Measurements from ENCODE around the gene PLB1. TPM values are rescaled to one million over a fixed set of nuclear protein-coding genes. Genes with fewer than 3 reads are reported as not detected.
A peak's percentile ranks its signal among the peaks of the same experiment; 100 is the strongest.

Gene PLB1
- polyA plus RNA-seq, 3 donors: 1.2 to 1.7 (median 1.4) TPM

DNA sequence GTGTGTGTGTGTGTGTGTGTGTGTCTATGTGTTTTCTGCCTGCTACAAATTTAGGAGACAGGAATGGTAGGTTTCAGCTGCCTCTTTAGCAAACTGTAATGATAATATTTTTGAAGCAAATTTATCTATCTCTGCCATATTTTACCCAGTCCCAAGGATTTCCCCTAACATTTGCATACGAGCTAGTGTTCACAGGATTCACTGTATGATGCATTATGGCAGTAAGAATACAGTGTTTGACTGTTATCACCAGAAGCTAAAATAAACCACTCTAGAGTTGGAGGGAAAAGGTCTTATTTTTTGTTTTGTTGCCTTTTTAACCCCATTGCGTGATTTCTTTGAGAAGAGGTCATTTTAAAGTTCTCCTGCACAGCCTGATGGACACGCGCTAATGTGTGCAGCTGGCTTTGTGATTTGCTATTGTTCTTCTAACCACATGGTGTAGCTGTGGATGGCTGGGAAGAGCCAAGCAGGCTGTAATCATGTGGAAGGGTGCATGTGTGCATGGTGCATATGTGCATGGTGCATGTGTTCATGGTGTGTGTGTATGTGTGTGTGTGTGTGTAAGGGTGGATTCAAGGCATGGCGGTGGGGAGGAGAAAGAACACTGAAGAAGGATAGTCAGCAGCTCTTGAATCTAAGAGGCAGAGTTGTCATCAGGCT, 62.4 kb downstream of the PLB1 start:
- no peak for DNase-seq (ENCODE audit: low read depth in 3 of 3, low spot score in 2 of 3)

DNA sequence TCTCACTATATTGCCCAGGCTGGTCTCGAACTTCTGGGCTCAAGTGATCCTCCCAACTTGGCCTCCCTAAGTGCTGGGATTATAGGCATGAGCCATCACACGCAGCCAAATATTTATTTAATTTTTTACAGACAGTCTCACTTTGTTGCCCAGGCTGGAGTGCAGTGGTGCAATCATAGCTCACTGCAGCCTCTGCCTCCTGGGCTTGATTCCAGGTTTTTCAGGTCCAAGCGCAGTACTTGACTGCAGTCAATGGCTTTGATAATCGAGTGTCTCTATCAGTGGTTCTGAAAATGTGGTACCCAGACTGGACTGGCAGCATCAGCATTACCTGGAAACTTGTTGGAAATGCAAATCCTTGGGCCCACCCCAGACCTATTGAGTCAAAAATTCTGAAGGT, 63.1 kb downstream of the PLB1 start:
- no peak for DNase-seq (ENCODE audit: low read depth in 3 of 3, low spot score in 2 of 3)

DNA sequence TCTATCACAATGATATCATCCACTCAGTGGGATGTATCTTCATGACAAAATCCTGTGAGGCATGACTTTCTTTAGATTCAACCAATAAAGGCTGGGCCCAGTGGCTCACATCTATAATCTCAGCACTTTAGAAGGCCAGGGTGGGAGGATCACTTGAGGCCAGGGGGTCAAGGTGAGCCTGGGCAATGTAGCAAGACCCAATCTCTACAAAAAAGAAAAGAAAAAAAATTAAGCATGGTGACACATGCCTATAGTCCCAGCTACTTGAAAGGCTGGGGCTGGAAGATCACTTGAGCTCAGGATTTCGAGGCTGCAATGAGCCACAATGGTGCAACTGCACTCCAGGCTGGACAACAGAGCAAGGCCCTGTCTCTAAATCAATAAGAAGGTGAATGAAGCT, 68.0 kb downstream of the PLB1 start:
- no peak for DNase-seq (ENCODE audit: low read depth in 3 of 3, low spot score in 2 of 3)

DNA sequence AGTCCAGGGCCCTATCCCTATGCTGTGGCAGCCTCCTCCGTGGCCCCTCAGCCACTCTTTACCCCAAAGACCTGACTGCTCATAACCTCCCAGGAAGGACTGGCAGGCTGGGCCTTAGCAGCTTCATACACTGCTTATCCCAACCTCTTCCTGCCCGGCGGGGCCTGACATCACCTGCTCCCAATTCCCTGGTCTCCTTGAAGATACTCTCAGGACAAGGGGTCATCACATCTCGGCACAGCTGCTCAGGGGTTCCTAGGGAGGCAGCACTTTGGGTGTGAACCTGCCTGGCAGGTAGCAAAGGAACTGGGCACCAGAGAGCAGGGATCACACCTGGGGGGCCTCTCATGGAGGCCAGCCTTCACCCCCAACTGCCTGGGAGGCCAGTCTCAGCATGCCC, 68.5 kb downstream of the PLB1 start:
- DNase-seq (ENCODE audit: low read depth in 3 of 3, low spot score in 2 of 3): no peak

DNA sequence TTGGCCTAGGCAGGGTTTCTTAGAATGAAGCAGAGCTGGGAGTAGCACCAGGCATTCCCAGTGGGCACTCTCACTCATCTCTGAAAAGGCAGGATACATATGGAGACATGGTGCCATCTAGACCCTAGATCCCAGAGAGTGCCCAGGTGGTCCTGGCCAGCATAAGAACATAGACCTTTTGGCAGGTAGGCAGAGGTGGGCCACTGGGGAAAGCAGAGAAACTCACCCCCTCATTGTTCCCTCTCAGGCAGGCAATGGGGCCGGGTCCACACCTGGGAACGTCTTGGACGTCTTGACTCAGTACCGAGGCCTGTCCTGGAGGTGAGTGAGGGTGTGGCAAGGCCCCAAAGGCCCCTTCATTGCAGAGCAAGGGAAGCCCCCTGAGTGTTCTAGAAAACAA, 69.2 kb downstream of the PLB1 start:
- DNase-seq (ENCODE audit: low read depth in 3 of 3, low spot score in 2 of 3): no peak

DNA sequence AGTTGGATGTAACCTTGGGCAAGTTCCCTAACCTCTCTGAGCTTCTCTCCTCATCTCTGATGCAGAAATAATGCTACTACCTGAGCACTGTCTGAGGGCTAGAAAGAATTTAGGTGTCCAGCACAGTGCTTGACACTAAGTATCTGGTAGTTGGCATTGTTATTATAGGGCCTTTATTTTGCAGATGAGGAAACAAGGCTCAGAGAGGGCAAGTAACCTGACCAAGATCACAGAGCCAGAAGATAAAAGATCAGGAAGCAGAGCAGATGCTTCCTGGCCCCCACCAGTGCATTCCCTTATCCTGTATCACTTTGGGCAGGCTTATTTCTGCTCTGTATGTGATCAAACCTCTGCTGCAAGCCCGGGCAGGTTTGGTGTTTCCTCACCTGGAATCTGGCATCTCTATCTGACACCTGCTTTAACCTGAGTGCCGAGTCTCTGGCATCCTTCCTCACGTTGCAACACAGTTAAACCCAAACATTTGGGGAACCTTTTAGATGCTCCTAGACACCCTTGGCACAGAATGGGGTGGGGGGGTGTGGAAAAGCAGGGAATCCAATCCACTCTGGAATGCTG, 69.9 kb downstream of the PLB1 start:
- no peak for DNase-seq (ENCODE audit: low read depth in 3 of 3, low spot score in 2 of 3)

DNA sequence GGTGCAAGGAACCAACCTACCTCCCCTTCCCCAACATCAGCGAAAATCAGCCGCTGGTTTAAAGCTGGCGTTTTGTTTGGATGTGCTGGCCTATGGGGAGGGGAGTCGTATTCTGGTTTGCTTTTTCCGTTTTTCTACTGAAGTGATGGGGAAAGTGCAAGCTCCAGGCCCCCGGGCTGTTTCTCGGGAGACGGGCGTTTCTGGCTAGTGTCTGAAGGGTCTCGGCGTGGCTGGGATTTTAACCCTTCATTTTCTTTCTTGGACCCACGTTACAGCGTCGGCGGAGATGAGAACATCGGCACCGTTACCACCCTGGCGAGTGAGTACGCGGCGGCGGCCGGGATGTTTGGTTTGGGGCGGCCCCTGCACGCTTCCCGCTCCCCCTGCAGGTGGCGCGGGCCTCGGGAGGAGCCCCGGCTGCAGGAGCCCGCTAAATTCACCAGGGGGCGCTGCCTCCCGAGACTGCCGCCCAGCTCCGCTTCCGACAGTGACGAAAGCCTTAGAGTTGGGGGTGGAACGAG, 70.7 kb downstream of the PLB1 start:
- peak; percentile 56 to 75 (median 74) for DNase-seq (ENCODE audit: low read depth in 3 of 3, low spot score in 2 of 3)

DNA sequence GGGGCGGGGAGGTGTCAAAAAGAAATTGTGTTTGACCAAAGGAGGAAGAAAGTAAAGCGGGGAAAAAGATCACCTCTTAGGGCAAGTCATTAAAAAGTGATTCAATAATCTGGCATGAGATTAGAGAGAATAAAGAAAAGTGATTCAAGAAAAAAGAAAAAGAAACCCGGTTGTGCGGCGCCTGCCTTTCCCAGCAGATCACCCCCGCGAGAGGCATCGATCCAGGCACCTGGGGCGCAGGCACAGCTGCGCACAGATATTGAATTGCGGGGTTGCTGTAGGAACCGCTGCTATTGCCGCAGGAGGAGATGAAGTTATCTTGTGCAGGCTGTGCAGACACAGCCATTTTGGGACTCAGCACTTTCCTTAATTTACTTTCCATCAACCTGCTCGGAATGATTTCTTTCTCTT, 71.2 kb downstream of the PLB1 start:
- peak in 1 of 3 donors; percentile 20 for DNase-seq (ENCODE audit: low read depth in 3 of 3, low spot score in 2 of 3)

DNA sequence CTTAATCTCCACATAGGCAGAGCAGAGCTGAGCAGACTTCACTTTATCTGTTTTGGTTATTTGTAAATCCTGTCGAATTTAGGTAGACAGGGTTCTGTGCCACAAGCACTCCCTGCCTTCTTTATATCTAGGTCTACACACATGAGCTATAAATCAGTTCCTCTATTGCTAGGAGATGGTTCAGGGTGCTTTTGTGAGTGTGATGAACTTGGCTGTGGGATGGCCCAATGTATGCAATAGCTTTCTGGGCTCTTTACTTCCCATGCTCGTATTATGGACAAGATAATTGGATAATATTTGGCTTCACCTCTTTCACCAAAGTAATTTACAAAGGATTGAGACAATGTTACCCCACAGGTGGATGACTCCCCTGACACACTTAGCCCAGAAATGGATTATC, 72.2 kb downstream of the PLB1 start:
- DNase-seq (ENCODE audit: low read depth in 3 of 3, low spot score in 2 of 3): no peak

DNA sequence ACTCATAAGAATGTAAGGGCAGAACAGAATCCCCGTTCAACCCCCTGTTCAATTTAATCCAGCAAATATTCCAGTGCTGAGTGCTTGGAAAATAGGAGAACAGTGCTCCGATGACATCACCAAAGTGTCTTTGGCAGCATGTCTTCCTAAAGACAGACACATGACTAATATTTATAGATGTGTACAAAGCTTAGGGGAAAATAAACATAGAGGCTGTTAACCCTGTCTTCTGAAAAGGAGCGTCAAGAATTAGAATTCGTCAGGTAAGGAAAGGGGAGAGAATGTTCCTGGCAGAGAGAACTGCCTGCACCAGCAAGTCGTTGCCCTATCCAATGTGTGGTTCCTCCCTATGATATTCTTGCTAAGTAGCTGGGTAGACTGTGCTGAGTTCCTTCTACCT, 72.7 kb downstream of the PLB1 start:
- no peak for DNase-seq (ENCODE audit: low read depth in 3 of 3, low spot score in 2 of 3)

DNA sequence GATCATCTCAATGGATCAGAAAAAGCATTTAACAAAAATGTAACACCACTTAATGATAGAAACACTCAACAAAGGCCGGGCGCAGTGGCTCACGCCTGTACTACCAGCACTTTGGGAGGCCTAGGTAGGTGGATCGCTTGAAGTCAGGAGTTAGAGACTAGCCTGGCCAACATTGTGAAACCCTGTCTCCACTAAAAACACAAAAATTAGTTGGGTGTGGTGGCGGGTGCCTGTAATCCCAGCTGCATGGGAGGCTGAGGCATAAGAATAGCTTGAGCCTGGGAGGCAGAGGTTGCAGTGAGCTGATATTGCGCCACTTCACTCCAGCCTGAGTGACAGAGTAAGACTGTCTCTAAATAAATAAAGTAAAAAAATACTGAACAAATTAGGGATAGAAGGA, 74.6 kb downstream of the PLB1 start:
- no peak for DNase-seq (ENCODE audit: low read depth in 3 of 3, low spot score in 2 of 3)

DNA sequence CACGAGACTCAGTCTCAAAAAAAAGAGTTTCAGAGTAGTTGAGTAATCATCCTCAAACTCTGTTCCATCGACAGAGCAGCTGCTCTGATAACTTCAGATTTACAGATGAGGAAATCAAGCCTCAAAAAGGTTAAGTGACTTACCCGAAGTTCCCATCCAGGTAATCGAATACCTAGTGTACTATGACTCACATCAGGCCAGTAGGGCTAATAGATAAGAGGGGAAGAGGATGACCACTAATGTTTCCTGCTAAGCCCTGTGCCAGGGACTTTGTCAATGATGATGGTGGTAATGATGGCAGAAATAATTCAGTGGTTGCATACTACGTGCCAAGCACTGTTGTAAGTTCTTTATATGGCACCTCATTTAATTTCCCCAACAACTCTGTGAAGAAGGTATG, 80.9 kb downstream of the PLB1 start:
- no peak for DNase-seq (ENCODE audit: low read depth in 3 of 3, low spot score in 2 of 3)

DNA sequence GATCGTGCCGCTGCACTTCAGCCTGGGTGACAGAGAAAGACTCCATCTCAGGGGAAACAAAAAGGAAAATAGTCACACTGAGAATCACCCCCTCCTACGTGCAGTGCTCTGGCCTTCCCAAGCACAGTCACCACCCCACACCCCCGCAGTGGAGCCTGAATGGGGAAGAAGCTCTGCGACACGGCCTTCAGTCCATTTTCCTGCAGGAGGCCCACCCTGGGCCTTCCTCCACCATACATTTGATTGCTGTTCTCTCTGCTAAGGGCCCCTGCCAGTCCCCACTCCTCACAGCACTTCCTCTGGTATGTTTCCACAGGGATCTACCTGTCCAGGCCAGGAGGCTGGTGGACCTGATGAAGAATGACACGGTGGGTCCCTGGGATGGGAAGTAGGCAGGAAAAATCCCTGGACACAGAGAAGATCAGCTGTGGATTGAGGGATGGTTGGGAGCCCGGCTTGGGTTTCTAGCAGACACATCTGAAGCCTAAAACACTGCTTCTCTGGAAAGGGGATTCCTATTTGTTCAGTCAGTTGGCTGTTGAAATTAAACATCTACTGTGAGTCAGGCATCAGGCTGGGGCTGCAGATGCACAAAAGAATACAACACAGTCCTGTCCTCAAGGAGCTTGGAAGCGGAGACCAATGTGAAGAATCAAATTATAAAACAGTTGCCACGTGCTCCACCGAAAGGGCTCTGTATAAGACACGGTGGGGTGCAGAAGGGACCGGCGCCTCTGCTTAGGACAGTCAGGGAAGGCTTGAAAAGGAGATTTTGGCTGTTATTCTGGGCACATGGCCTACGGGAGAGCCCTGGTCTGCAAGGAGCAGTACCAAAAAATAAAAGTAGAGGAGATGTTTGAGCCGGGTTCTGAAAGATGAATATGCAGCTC, 82.2 kb downstream of the PLB1 start:
- DNase-seq (ENCODE audit: low read depth in 3 of 3, low spot score in 2 of 3): no peak

DNA sequence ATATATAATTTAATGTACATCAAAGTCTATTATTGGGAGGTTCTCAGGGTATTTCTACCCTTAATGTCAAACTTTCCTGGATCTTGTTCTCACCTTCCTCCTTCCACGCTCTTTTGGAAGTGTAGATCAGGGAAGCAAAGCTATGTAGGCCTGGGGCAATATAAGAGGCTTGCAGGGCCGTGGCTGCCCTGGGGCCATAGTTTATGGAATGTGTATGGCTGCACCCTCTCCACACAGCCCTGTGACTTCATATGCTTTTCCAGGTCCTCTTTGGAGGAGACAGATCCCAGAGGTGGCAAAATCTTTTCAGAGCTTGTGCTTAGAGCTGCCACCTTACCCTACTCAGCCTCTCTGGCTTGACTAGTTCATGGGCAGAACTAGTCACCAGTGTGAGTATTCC, 82.9 kb downstream of the PLB1 start:
- DNase-seq (ENCODE audit: low read depth in 3 of 3, low spot score in 2 of 3): no peak

DNA sequence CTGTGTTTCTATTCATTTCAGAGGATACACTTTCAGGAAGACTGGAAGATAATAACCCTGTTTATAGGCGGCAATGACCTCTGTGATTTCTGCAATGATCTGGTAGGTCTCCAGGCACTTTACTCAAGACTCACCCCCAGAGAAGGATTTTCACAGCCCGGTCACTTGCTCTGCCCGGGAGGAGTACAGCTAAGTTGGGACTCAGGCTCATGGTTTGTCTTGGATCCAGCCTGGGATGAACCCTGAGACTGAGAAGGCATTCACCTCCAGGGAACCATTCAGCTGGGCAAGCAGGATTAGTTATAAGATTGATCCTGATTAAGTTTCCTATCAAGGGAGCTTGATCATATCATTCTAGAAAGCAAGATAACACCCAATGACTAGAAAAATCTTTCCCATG, 83.7 kb downstream of the PLB1 start:
- no peak for DNase-seq (ENCODE audit: low read depth in 3 of 3, low spot score in 2 of 3)

DNA sequence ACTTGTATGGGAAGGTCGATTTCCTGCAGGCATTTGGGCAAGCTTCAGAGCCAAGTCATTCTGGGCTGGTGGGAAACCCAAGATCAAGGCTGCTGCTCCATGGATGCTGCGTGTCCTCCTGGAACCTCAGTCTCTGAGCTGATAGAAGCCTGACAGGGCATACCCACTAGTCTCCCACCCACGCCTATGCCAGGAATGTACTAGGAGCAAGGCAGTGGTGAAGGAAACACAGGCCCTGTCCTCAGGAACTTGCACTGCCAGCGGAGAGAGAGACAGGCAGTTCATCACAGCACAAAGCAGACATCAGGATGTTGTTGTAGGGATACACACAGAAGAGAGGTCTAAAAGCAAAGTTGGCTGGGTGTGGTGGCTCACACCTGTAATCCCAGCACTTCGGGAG, 84.2 kb downstream of the PLB1 start:
- no peak for DNase-seq (ENCODE audit: low read depth in 3 of 3, low spot score in 2 of 3)

DNA sequence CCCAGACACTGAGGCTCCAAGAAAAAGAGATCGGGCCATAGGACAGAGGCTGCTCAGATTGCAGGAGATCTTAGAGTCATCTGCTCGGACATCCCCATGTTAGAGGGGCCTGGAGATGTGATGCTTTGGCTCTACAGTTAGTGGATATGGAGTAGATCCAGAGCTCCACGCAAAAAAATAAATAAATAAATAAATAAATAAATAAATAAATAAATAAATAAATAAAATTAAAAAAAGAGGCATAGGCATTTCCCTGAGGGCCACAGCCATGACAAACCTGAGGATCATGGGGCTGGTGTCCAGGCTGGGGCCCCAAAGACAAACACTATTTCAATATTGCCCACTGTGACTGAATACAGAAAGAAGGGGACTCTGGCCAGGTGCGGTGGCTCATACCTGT, 85.5 kb downstream of the PLB1 start:
- no peak for DNase-seq (ENCODE audit: low read depth in 3 of 3, low spot score in 2 of 3)

DNA sequence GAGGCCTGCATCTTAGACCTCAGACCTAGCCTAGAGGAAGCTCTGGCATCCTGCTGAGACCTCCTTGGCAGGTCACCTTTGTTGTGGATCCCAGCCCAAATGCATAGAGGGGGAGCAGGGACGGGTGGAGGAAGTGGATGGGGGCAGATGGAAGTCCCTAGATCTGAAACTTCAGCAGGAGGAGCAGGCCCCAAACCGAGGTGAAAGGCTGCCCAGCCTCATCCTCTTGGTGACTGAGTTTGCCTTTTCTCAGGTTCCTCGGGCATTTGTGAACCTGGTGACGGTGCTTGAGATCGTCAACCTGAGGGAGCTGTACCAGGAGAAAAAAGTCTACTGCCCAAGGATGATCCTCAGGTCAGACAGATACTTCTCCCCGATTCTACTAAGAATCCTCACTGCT, 86.3 kb downstream of the PLB1 start:
- DNase-seq (ENCODE audit: low read depth in 3 of 3, low spot score in 2 of 3): no peak

DNA sequence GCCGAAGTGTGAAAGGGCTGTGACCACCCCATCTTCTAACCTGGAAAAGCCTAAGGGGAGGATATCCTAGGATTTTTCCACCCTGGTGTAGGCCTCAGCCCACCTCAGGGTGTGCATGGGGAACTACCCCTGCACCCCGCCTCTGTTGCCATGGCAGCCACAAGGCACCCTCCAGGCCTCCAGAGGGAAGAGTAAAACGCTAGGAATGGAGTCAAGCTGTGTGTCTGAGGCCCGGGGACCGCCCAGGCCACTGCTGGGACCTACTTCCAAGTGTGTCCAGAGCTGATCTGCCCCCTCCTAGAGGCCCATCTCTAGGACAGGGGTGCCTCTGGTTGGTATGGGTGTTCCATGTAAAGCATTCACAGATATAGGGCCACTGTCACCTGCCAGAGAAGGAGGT, 86.7 kb downstream of the PLB1 start:
- DNase-seq (ENCODE audit: low read depth in 3 of 3, low spot score in 2 of 3): no peak

DNA sequence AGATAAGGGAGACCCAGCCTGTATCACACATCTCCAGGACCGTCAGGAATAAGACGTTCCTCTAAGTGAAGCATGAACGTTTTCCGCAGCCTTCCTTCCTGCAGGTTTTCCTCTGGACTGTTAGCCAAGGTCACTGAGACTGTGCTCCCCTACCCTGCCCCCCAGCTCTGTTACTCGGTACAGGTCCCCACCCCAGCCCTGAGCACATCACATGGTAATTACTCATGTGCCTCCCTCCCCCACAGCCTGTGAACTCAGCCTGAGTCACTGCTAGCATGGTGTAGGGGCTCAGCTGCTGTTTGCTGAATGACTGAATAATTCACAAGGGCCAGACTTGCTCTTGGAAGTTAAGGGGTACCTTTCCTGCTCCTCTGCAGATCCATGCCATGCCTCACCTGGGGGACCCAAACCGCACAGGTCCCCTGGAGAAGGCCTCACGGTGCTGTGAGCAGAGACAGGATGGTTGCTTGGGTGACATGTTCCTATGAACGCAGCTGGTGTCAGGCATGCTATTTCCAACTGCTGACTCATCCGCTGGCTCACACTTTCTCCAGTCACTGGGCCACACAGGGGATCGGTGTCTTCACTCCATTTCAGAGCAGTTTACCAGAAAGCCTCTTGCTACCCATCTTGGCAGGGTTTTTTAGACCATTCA, 88.2 kb downstream of the PLB1 start:
- DNase-seq (ENCODE audit: low read depth in 3 of 3, low spot score in 2 of 3): no peak

DNA sequence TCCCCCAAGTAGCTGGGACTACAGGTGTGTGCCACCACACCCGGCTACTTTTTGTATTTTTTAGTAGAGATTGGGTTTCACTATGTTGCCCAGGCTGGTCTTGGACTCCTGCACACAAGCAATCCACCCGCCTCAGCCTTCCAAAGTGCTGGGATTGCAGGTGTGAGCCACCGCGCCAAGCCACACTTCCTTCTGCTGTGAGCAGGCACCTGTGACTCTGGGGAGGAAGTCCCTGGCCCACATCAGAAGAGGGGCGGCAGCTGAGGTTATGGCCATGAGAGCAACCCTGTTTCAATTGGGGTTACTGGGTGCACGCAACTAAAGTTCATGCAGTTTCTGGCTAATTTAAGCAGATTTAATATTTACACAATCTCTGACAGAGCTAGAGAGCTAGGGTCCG, 91.0 kb downstream of the PLB1 start:
- DNase-seq (ENCODE audit: low read depth in 3 of 3, low spot score in 2 of 3): no peak
